Osteocyte (in vitro differentiated cells): Measurements from ENCODE around the gene ANAPC15. TPM values are rescaled to one million over a fixed set of nuclear protein-coding genes. Genes with fewer than 3 reads are reported as not detected.

Experiments used
- DNase-seq: peaks from one replicate; pipeline ENCODE4 v3.0.0; 2021; ENCODE audit warnings: mixed read lengths; ENCODE audit not compliant: unreplicated experiment; ENCODE audit errors: extremely low spot score
- H3K27ac Mint-ChIP-seq: one replicate; pipeline ENCODE4 v1.8.0; 2021; ENCODE audit warnings: mild to moderate bottlenecking, mixed read lengths; ENCODE audit not compliant: unreplicated experiment
- H3K27me3 Mint-ChIP-seq: one replicate; pipeline ENCODE4 v1.8.0; 2021; ENCODE audit warnings: mixed read lengths; ENCODE audit not compliant: unreplicated experiment
- H3K36me3 Mint-ChIP-seq: one replicate; pipeline ENCODE4 v1.8.0; 2021; ENCODE audit warnings: mixed read lengths; ENCODE audit not compliant: unreplicated experiment
- H3K4me1 Mint-ChIP-seq: one replicate; pipeline ENCODE4 v1.8.0; 2021; ENCODE audit warnings: mixed read lengths; ENCODE audit not compliant: unreplicated experiment
- H3K4me3 Mint-ChIP-seq: one replicate; pipeline ENCODE4 v1.8.0; 2021; ENCODE audit warnings: mild to moderate bottlenecking, moderate library complexity, mixed read lengths; ENCODE audit not compliant: unreplicated experiment
- H3K9me3 Mint-ChIP-seq: one replicate; pipeline ENCODE4 v1.8.0; 2021; ENCODE audit warnings: mixed read lengths; ENCODE audit not compliant: unreplicated experiment
- total RNA-seq: library from RNA; stranded (reverse); gene quantifications from 2 replicates; pipeline ENCODE4 v1.2.1, GENCODE V29; 2021
- TF ChIP-seq, protein P1 (sequence below): fragments of 200-600 bp; sonication (generic); IDR thresholded peaks from 2 replicates; pipeline ENCODE4 v1.5.0; 2021; ENCODE audit warnings: antibody characterized with exemption, mild to moderate bottlenecking, moderate library complexity

Gene ANAPC15
- total RNA-seq, 1 donor from 2014 or later, result 32.3 TPM

DNA sequence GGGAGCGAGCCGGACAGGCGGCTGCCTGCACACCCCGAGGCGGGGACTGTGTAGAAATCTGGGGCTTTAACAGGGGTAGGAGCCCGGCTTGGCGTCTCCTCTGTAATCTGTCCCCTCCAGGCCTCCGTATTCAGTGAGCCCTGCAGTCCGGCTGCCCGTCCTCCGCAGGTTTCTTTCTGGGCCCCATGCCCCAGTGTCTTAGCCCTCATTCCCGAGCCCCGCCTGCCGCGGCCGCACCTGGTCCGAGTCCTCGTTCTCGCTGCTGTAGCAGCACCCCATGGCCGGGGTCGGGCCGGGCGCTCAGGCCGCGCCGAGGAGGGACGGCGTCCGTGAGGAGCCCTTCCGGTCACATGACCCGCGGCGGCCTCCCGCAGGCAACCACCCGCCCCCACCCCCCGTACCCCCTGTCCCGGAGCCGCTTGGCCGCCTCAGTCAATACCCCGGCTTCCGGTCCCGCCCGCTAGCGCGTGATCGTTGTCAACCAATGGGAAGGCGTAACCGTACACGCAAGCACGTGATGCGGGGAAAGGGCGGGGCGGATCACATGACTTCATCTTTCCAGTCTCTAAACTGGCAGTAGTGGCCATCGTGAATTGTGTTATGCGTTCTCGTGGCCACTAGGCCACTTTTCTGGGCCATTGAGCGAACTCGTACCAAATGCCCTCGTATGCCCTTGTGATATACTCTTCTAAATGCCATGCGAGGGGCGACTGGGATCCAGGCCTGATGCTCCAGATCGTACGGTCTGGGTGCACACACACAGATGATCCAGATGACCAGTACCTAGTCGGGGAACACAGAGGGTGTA is 9.3 kb downstream of the ANAPC15 start, which contains the start of gene LAMTOR1:
Gene LAMTOR1, minus strand, starts transcription at position 352 of the 808 bp plus-strand sequence. Its CDS starts 73 bp downstream, at position 279.
- Mint-ChIP-seq H3K27me3 (no peaks in the 10 kb centered on the region), H3K36me3 (peaks cover 11% of the 10 kb centered on the region), H3K4me1 (peaks cover 33% of the 10 kb centered on the region), H3K27ac (peak within 1 kb of the TSS; percentile 88), H3K4me3 (peak within 1 kb of the TSS; percentile 91), H3K9me3 (no peaks in the 10 kb centered on the region)
- TF ChIP-seq, protein P1, sequence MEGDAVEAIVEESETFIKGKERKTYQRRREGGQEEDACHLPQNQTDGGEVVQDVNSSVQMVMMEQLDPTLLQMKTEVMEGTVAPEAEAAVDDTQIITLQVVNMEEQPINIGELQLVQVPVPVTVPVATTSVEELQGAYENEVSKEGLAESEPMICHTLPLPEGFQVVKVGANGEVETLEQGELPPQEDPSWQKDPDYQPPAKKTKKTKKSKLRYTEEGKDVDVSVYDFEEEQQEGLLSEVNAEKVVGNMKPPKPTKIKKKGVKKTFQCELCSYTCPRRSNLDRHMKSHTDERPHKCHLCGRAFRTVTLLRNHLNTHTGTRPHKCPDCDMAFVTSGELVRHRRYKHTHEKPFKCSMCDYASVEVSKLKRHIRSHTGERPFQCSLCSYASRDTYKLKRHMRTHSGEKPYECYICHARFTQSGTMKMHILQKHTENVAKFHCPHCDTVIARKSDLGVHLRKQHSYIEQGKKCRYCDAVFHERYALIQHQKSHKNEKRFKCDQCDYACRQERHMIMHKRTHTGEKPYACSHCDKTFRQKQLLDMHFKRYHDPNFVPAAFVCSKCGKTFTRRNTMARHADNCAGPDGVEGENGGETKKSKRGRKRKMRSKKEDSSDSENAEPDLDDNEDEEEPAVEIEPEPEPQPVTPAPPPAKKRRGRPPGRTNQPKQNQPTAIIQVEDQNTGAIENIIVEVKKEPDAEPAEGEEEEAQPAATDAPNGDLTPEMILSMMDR, result peak; percentile 46
- DNase-seq, result peak; percentile 99

DNA sequence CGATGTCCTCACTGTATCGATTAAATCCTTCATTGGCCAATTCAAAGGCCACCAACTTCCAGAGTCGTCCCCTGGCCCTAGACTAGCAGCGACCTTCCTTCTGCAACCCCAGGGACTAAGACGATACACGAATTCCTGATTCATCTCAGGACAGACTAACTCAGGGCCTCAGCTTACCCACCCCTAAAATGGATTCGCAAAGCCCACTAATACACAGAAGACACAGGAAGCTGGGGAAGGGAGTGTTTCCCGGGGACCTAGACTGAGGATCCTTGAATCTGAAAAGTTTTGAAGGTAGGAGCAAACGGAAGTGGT is 9.9 kb downstream of the ANAPC15 start:
- TF ChIP-seq, protein P1, result no peak
- Mint-ChIP-seq H3K4me1 (peaks cover 33% of the 10 kb centered on the region), H3K4me3 (peak overlapping the region; percentile 91), H3K9me3 (no peaks in the 10 kb centered on the region), H3K27me3 (no peaks in the 10 kb centered on the region), H3K36me3 (peaks cover 16% of the 10 kb centered on the region), H3K27ac (peak overlapping the region; percentile 88)
- no peak for DNase-seq

DNA sequence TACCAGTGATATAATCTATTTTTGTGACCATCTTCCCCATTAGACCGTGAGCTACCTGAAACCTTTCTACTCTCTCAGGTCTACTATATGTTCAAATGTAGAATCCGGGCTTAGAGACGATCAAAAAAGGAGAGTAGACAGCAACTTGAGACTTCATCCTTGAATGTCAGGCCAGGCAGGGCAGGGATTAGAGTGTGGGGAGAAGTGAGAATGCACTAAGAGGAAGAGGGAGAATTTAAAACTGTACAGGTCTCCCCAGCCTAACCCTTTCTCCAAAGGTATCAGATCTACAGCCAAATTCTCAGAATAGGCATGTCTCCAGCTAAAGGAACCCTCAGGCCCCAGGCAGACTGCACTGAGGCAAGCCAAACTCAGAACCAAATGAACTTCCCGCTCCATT is 10.3 kb downstream of the ANAPC15 start:
- no peak for DNase-seq

DNA sequence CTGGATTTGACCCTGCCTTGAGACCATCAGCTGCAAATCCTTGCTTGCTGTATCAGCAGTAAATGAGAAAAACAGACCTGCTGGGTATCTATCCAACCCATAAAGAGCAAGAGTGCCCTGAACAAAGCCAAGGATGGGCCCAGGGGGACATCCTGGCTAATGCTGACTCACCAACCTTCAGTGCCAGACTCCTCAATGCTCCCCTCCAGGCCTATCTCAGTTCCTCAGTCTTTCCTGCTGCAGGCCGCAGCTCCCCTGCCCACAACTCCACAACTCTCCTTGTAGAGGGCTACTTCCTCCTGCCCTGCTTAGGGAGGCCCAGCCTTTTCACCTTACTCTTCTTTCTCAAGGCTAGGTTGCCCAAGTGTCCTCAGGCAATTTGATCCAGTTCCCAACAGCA is 12.0 kb downstream of the ANAPC15 start:
- no peaks in the 10 kb centered on the region for H3K27me3 Mint-ChIP-seq
- no peak overlapping the region for H3K27ac Mint-ChIP-seq

More for the DNA sequence above, 10.3 kb downstream of the ANAPC15 start:
- Mint-ChIP-seq H3K4me3 (peak overlapping the region; percentile 91), H3K27ac (peak overlapping the region; percentile 88), H3K4me1 (peaks cover 33% of the 10 kb centered on the region), H3K36me3 (peaks cover 16% of the 10 kb centered on the region), H3K9me3 (no peaks in the 10 kb centered on the region), H3K27me3 (no peaks in the 10 kb centered on the region)
- TF ChIP-seq, protein P1, result no peak

DNA sequence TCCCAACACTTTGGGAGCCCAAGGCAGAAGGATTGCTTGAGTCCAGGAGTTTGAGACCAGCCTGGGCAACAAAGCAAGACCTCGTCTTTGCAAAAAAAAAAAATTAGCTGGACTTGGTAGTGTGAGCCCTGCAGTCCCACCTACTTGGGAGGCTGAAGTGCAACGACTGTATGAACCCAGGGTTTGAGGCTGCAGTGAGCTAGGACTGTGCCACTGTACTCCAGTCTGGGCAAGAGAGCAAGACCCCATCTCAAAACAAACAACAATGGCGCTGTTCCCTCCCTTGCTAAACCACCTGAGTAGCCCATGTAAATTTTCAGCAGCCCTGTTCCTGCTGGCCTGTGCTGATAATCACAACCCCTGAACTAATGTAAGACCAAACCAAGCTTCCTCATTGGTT is 12.5 kb downstream of the ANAPC15 start:
- Mint-ChIP-seq H3K9me3 (no peaks in the 10 kb centered on the region), H3K27ac (no peak overlapping the region)

More for the DNA sequence above, 12.0 kb downstream of the ANAPC15 start:
- no peak for DNase-seq
- Mint-ChIP-seq H3K36me3 (peaks cover 22% of the 10 kb centered on the region), H3K9me3 (no peaks in the 10 kb centered on the region), H3K4me1 (peaks cover 33% of the 10 kb centered on the region), H3K4me3 (no peak overlapping the region)
- TF ChIP-seq, protein P1, result no peak

More for the DNA sequence above, 12.5 kb downstream of the ANAPC15 start:
- Mint-ChIP-seq H3K4me1 (peaks cover 33% of the 10 kb centered on the region), H3K36me3 (peaks cover 22% of the 10 kb centered on the region), H3K4me3 (no peak overlapping the region), H3K27me3 (no peaks in the 10 kb centered on the region)
- TF ChIP-seq, protein P1, result no peak
- DNase-seq, result no peak
